Stimulated activated CD8-positive, alpha-beta memory T cell treated with anti-CD3 and anti-CD28 coated beads, Interleukin-12 subunit alpha, Interleukin-12 subunit beta, amount 100 ng/mL, for 1 hour (primary cell): ENCODE results near the gene SEMA4D.

Experiments used
- DNase-seq: peaks from one replicate; pipeline ENCODE4 v3.0.0-alpha.2; 2020; ENCODE audit warnings: low read depth

Gene SEMA4D

DNA sequence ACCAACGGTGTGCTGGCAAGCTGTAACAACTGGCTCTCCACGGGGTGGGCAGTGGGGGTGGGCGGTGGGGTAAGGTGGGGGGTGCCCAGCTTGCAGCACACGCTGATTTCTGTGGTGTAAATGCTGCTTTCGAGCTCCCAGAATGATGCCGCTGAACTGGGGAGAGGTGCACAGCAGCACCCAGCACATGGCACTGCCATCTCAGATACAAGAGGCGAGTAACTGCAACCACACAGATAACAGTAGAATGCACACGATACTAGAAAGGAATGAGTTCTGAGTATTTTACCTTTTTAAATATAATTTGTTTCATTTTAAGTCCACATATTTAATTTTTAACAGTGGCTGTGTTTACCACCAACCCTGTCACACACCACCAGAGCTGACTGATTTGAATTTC lies 87.9 kb downstream of the SEMA4D start:
- DNase-seq, result no peak

DNA sequence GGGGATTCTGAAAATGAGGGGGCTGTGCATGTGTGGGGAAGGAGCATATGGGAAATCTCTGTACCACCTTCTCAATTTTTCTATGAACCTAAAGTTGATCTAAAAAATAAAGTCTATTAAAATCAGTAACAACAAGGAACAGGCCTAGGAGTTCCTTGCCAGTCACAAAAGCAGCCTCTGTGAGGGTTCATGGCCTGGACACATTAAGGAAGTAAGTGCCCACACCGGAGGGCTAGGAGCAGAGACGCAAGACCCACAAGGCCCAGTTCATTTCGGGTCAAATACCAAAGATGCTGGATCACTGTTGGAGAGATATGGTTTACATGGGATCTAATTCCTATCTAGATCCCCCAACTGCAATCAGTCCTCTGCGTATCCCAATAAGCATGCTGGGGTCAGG lies 88.4 kb downstream of the SEMA4D start:
- DNase-seq, result no peak

DNA sequence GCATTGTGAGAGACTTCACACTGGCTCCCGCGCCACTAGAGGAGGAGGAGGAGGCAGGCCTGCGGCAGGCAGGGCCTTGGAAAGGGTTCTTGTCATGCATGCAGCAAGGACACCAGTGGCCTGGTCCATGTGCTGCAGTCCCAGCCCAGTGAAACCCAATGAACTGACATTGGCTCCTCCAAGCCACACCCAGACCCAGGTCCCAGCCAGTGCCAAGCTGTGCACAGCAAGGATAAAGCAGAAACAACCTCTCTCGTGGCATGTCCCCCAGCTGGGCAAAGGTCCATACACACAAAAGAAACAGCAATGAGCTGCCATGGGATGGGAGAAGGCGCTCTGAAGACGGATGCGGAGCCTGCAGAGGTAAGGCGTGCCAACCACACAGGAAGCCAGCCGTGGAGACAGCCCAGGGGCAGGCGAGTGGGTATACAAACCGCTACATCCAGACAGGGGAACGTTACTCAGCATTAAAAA lies 89.2 kb downstream of the SEMA4D start:
- DNase-seq, result peak; percentile 57

DNA sequence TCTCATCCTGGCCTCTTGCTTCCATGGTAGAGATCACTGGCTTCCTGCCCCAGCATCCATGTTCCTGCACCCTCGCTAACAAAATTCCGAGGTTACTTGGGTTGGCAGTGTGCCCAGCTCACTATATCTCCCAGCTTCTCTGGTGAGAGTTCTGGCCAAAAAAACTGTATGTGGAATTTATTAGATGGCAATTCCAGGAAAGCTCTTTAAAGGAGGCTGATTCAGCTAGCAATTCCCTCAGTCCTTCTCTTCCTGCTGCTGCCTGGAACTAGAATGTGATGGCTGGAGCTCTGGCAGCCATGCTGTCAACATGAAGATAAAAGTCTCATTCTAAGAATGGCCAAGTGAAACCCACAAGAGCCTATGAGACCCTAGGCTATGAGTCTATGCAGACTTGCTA lies 90.8 kb downstream of the SEMA4D start:
- DNase-seq, result no peak

DNA sequence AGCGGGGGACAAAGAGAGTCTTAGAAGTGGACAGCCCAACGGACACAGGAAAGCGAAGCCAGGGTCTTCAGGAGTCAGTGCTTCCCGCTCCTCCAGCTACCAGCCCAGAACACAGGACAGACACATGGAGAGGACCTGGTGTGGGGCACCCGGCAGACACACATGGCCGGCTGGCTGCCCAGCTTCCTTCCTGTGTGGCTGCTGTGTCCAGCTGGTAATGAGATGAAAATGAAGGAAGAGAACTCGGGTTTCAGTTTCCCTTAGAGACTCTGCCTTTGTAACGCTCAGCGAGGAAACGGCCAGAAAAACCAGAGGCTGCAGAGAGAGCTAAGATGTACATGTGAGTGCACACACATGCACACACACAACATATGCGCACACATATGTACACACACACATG lies 92.1 kb downstream of the SEMA4D start:
- no peak for DNase-seq

DNA sequence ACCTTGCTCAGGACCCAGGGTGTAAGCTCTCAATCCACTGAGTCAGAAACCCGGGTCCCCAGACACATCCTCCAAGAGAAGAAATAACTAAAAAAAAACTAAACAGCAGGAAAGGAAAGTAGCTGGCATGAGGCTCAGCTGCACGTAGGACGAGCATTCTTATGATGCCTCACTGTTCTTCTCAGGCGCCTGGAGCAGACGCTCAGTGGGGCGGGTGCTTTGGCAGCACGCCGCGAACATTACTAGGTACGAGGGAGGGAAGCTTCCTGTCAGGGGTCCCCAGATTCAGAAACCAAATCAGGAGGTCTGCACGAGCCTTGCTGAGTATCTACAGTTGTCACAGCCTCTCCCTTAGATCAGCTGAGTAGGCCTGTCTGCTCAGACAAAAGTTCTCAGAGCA lies 93.8 kb downstream of the SEMA4D start:
- no peak for DNase-seq

DNA sequence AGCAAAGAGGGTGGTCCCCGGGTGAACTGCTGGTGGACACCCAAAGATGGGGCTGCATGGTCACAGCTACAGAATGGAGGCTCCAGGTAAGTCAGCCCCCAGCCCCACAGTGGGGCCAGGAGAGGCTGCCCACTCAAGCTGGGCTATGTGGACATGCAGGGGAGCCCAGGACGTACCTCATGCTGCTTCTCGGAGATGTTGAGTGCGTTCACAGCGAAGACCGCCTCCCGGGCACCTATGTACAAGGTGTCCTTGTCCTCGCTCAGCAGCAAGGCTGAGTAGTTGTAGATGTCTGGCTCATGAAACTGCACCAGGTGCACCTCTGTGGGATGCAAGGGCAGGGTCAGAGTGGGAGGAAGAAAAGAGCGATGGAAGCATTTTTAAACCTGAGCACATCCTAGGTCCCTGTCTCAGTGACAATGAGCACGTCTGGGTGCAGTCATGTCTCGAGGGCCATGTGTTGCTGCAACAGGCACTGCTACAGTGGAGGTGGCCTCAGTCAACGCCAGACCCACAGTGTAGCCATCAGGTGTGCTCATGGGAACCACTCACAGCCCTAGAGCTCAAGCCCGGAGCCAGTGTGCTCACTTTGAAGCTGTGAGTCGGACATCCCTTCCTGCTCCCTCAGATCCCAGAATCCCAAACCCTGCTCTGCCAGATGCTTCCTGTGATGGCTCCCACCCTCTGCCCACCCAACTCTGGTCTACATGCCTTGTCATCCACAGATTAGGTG lies 95.1 kb downstream of the SEMA4D start:
- no peak for DNase-seq

DNA sequence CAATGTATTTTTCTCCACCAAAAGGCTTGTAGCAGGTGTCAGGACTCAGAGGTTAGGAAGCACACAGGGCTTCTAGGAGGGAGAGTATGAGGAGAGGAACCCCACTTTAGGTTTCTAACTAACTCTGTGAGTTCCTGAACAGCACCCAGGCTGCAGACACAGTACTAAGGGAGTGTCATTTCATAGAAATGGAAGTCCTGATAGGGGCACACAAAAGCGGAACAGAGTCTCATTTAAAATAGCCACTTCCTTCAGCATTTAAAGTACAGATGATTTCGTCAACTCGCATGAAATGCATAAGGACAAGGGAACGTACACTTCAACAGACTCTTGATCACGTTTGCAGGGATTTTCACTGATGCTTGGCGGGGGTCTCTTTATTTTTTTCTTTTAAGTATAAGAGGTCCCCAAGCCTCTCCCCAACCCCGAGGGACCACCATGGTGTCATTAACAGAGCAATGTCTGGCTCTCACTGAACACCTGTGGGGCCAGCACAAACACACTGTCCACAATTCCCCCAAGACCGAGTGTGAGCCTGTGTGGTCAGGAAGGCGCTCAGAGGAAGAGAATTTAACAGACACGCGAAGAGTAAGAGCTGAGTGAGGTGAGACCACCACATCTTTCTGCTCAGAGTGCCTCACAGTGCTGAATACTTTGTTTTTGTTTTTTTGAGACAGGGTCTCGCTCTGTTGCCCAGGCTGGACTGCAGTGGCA lies 97.4 kb downstream of the SEMA4D start:
- DNase-seq, result no peak

DNA sequence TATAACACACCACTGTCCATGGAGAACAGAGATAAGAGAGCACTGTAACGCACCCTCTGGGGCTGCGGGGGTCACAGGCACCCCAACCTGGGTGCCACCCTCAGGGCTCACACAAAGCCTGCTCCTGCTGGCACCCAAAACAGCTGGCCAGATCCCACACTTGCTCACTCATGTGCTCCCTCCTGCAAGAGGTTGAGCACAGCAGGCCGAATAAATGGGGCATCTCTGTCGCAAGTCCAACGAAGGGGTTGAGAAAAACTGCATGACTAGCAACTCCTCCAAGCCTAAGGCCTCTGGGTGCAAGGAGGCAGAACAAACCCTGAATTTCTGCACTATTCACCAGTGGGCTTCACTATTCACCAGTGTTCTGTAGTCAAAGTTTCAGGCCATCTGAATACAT lies 99.3 kb downstream of the SEMA4D start:
- DNase-seq, result no peak

DNA sequence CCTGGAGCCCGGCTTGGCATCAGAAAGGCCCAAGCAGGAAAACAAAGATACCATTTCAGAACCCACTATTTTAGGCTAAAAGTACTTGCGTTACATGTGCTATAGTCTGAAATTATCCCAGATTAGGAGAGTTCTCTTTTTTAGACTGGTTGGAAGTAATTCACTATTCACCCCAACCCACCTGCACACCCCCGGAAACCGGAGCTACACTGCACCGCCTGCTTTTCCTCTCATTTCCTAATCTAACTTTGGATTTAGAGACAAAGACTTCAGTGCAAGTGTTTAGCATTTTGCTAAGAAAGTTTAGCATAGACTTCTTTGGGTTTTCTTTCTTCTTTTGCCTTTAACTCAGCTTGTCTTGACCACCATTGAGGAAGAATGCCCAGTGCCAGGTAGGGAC lies 100.4 kb downstream of the SEMA4D start:
- no peak for DNase-seq

DNA sequence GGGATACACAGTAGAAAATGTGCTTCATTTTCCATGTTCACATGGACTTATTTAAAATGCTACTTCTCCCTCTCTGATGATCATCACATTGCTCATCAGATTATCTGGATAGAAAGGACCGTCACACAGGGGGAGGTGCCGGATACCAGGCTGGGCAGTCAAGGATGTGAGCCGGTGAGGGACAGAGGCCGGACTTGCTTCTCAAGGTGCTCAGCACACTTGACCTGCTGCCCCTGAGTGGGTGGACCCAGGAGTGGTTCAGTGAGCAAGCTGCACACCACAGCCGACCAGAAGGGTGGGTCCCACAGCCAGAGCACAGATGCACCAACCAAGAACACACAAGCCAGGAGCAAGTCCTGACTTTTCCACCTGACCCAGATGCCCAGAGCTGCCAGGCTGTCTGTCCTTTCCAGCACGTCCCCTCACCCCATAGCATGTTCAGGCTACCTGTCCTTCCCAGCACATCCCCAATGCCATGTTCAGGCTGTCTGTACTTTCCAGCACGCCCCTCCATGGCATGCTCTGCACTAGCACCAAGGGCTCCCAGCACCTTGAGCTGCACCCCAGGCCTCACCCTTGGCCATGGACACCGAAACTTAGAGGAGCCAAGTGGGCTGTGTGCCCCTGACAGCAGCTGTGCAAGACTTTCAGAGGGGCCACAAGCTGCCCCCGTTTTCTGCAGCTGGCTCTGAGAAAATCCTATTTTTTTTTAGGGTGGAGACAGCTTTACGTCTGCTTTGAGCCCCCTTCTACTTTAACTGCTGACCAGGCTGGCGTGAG lies 101.8 kb downstream of the SEMA4D start:
- DNase-seq, result no peak

DNA sequence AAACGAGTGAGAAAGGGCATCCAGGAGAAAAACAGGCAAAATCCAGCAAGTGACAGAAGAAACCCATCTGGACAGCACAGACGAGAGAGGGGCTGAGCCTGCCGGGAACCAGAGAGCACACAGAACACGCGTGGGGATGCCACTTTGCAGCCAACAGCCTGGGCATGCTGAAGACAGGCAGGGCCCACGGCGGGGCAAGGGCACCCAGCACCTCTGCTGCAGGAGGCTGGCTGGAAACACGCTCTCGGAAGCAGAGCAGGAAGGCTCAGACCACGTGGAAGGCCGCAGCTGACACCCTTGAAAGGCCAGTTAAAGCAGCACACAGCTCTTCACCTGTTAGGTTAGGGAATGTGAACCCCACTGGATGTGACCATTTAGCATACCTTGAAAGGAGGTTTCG lies 103.5 kb downstream of the SEMA4D start:
- DNase-seq, result no peak

DNA sequence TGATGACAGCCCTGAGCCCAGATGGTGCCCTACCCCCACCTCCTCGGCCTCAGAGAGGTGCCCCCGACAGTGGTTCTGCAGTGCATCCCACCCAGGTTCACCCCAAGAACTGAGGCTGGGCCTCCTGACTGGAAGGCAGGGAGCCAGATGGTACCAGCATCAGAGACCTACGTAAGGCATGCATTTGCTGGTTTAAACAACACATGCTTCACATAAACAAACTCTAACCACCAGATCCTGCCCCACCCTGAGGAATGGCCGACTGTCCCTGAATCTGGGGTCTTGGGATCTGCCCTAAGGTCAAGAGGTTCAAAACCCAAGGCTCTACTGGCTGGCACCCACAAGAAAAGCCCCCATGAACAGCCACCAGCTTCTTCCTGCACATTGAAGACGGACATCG lies 106.3 kb downstream of the SEMA4D start:
- DNase-seq, result no peak

DNA sequence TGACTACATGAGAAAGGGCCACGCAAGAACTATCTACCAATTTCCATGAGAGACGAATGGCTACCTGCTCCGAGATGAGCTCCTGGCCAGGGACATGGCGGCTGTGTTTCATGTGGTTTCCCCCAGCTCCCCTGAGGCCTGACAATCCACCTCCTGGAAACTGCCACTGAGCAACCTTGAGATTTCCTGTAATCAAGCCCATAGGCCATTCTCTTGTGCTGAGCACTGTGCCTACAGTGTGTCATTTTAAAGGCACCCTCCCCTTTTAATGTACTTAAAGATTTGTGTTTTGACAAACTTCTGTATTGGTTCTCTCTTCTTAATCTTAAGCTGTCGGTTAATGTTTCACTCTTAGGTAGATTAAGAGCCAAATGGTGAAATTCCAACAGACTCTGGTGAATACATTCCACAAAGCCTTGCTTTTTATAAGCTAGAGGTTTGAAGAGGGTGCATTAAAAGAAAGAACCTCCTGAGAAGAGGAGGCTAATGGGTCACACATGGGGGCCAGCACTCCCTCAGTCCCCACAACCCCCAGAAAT lies 107.3 kb downstream of the SEMA4D start:
- DNase-seq, result no peak

DNA sequence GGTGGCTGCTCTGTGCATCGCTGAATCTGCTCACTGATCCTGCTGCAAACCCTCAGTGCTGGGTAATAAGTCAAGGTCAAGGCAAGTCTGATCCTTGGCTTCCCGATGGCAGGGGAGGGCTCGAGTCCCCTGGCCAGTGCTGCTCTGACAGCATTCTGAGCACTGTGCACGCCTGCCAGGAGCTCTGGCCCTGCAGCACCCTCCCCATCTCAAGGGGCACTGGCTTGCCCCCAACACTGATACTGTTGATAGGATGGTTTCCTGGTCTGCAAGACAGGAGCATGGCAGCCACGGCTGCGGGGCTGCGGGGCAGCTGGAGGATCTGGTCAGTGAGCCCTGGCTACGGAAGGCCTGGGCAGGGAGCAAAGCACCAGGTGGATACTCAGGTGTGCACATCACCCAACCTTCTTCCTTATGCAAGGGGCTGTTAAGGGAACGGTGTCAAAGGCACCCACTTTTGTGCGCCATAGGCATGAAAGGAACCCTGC lies 107.8 kb downstream of the SEMA4D start:
- DNase-seq, result no peak

DNA sequence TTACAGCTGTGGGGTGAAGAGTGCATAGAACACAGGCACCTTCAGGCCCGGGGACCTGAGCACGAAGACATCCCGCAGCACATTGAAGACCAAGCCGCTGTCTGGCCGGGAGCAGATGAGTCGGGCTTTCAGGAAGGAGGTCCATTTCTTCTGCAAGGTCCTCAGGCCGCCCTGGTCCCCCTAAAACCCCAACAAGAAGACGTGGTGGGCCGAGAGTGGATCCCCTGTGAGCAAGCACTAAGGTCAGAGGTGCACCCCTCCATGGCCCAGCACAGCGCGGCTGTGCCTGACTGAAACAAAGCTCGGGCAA lies 109.1 kb downstream of the SEMA4D start:
- DNase-seq, result no peak

DNA sequence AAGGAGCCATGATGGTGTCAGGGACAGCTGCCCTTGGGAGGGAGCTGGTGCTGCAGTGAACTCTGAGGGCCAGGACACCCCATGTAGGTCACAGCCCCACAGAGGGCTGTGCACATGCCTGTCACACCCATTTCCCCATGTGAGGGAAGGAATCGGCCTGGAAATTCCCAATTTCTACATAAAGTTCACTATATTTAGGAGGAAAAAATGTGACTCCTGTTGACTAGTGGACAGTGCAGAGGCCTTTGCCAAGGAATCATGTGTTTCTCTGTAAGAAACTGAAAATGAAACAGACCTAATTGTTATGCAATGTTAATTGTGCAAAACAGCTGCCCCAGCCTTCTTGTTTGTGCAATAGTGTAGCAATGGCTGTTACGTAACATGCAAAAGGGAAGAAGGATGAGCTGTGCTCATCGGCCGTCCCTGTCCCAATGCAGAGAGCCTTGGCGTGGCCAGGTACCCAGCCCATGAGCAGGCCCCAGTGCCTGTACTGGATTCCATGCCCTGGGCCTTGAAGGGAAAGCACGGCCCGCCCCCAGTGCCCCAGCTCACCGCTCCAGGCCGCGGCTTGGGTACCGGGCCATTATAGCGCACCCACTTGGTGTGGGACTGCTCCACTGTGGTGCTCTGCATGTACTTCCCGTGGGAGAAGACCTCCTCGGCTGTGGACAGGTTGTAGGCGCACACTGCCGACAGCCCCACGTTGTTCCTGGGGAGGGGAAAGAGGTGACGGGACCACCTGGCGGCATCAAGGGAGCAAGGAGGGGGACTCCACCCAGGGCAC lies 109.6 kb downstream of the SEMA4D start:
- DNase-seq, result no peak

DNA sequence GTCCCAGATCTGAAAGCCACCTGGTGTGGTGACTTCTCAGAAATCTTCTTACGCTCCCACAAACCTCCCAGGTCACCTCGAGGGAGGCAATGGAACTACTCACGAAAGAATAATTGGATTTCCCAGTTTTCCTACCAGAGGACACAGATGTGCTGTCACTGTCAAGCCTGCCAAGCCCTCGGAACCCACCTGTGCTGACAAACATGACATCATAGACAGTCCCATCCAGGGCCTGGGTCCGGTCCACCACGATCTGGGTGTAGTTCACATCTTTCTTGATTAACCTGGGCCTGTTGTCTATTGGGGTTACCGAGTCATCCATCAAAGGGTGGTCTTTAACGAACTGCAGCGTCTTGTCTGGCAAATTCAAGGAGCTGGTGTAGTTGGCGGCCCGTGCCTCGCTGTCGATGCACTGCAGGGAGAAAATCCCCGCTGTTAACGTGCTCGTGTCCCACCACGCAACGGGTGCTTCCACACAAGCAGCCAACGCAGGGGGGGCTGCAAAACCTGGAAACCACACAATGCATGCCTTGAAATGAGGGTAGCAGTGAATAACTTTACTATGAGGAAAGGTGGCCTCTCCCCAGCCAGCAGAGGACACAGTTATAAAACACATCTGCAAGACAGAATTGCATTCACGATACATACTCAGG lies 110.6 kb downstream of the SEMA4D start:
- no peak for DNase-seq

DNA sequence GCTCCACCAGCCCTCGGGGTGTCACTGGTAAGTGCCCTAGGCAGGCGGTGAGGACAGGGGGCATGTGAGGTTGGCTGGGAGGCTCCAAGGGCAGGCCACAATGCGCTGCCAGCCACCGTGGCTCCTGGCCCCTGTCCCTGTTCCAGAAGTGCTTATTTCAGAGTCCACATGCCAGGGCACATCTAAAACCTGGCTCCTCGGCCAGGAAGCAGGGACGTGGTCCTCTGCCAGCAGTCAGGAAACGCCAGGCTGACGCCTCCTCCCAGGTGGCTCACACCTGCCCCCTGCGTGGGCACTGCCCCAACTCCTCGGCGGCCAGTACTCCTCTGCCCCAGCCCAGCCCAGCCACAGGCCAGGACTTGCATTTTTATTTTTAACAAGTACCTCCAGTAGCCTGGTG lies 111.1 kb downstream of the SEMA4D start:
- DNase-seq, result no peak

DNA sequence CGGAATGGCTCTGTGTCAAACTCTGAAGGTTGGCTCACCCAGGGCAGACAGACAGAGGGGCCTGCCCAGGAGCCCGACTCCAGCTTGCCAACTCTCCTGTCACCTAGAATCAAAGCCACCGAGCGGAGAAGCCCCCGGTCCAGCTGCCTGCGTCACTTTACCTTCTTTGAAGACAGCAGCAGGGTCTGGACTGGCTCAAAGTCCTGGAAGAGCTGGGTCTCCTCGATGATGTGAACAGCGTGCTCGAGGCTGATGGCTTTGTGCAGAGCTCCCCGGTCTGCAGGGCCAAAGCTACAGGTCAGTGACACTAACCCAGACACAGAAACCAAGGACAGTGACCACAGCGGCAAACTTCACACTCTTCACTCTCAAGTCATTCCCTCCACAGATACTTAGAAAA lies 111.7 kb downstream of the SEMA4D start:
- DNase-seq, result no peak

DNA sequence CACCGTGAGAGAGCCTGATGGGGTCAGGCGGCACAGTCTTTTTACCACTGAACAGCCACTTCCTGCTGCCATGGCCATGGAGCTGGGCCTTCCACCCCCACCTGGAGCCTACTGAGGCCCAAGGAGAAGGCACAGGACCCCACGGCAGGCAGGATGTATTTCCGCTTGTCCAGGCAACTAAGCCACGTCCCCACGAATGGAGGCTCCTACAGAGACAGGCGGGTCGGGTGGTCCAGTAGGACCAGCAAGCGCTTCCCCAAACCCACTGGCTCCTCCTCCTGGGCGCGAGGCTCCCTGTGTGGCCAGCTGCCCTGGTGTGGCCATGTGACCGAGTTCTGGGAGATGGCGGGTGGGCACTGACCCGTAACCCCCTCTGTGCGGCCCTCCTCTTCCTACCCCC lies 113.1 kb downstream of the SEMA4D start:
- DNase-seq, result no peak
